GM18499 (cell line): Measurements from ENCODE around the gene CDH23.

Experiments used
- ATAC-seq: cut with Tn5 transposase; IDR thresholded peaks from one replicate; pipeline ENCODE4 v1.9.1; 2021; ENCODE audit warnings: moderate number of reproducible peaks; ENCODE audit not compliant: insufficient read depth, unreplicated experiment

The CDH23 gene

DNA sequence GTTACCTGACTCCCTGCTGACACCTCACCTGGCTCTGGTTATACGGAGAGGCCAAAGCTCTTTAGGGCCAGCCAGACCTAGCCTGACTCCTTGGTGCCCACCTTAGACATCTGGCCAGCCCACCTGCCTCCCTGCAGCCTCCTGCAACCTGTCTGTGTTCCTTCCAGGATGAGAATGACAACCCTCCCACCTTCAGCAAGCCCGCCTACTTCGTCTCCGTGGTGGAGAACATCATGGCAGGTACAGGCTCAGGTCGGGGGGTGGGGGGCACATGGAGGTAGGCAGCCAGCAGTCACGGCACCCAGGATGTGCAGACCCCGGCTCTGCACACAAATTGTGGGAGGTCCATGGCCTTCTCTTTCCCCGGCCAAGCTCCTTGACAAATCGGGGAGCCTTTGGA lies 290.8 kb downstream of the CDH23 start:
- ATAC-seq = no peak

DNA sequence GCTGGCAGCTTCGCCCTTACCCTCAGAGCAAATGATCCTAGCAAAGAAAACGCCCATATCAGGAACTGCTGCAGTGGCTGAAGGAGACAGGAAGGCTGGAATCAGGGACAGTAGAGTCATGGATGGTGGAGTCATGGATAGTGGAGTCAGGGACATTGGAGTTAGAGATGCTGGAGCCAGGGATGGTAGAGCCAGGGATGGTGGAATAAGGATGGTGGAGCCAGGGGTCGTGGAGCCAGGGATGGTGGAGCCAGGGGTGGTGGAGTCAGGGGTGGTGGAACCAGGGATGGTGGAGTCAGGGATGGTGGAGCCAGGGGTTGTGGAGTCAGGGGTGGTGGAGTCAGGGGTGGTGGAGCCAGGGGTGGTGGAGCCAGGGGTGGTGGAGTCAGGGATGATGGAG lies 291.5 kb downstream of the CDH23 start:
- ATAC-seq = no peak

DNA sequence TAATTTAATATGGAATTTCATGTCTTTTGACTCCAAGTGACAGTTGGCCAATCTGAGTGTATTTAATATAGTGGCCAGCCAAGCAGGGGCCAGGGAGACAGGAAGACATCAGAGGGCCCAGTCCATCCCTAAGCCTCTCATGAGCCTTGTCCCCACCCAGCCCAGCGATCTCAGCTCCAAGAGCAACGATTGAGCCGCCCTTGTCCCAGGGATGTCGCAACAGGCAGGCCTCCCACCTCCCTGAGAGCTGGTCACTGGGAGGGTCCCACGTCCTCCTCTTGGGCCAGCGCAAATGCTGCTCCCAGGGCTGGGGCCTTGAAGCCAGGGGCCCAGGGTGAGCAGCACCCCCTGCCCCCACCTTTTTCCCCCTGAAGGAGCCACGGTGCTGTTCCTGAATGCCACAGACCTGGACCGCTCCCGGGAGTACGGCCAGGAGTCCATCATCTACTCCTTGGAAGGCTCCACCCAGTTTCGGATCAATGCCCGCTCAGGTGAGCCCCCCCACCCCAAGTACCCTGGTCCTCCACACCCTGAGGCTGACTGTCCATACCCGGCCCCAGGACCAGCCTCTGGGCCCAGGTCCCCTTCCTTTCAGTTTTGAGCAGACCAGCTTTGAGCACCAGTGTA lies 293.5 kb downstream of the CDH23 start:
- no peak for ATAC-seq

DNA sequence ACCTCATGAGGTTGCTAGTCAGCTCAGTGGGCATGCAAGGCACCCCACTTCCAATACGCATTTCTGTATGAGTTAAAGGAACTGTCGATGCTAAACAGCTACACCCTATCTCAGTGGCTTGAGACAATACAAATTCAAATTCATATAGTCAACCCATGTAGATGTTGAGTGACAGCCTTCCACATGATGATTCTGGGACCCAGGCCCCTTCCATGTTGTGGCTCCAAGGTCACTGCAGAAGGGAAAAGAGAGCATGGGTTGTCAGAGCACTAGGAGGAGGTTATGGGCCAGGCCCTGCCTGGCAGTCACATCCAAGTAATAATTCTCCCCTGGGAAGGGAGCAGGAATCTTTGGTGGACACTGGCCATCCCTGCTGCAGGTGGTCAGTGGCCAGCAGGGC lies 294.7 kb downstream of the CDH23 start:
- no peak for ATAC-seq

DNA sequence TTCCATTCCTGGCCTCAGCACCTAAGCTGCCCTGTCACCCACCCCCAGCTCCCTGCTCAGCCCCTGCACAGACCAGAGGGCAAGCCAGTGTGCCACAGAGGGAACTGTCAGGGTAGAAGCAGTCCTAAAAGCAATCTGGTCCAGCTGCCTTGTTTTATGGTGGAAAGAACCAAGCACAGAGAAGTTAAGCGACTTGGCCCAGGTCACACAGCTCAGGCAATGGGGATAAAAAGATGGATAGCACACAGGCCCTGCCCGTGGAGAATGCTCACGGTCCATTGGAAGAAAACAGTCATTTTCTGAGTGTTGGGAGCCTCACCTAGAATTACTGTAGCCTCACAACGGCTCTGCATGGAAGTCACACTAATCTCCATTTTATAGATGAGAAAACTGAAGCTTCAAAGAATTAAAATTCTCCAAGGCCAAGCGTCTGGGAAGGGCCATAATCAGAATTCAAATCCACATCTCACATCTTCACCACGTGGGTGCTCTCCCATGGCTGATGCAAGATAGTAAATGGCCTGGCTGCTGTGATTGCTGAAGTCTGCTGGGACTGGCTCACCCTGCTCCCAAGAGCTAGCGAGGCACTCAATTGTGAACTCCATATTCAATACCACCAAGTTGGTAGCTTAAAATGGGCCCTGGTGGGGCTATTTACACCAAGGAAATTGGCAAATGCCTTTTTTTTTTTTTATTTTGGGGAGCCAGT lies 296.0 kb downstream of the CDH23 start:
- ATAC-seq = no peak

DNA sequence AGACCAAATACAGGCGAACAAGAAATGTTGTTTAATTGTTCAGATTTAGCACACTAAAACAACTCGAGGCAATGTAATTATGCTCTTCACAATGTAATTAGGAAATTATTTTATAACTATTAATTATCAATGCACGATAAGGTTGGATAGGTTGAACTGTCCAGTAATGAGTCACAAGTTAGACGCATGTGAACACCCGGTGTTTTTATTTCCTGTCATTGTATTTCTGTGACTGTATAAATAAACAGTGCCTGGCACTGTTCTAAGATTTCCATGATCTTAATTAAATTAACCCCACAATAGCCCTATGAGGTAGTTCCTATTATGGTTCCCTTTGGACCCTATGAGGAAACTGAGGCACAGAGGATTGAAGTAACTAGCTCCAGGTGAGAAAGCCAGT lies 296.7 kb downstream of the CDH23 start:
- ATAC-seq = no peak

DNA sequence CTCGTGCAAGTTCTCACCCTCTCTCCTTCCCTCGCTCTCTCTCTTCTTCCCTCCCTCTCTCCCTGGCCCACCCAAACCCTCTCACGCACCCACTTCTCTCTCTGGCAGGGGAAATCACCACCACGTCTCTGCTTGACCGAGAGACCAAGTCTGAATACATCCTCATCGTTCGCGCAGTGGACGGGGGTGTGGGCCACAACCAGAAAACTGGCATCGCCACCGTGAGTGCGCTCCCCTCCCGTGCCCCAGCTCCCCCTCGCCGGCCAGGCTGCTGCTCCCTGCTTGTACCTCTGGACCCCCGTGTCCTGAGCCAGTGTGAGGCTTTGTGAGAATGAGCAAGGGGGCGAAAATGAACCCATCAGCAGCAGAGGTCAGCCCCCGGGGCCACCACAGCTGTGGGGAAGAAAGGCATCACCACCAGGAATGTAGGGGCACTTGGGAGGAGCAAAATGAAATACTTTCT lies 297.4 kb downstream of the CDH23 start:
- ATAC-seq = no peak

DNA sequence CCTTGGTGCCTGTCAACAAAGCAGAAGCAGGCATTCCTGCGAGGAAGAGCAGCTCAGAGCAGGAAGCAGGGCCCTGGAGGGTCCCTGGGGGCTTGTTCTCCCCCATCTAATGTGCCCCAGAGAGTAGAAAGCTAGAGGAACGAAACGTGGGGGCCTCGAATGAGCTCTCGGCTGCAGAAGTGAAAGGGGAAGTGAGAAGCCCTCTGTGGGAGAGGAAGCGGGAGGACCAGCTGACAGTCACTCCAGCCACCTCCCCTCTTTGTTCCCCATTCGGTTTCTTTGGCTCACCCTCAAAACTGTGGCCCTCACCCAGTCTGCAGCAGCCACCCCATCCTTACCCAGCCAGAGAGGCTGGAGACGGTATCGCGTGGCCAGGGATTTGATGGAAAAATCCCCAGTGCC lies 297.8 kb downstream of the CDH23 start:
- peak; percentile 68 for ATAC-seq

DNA sequence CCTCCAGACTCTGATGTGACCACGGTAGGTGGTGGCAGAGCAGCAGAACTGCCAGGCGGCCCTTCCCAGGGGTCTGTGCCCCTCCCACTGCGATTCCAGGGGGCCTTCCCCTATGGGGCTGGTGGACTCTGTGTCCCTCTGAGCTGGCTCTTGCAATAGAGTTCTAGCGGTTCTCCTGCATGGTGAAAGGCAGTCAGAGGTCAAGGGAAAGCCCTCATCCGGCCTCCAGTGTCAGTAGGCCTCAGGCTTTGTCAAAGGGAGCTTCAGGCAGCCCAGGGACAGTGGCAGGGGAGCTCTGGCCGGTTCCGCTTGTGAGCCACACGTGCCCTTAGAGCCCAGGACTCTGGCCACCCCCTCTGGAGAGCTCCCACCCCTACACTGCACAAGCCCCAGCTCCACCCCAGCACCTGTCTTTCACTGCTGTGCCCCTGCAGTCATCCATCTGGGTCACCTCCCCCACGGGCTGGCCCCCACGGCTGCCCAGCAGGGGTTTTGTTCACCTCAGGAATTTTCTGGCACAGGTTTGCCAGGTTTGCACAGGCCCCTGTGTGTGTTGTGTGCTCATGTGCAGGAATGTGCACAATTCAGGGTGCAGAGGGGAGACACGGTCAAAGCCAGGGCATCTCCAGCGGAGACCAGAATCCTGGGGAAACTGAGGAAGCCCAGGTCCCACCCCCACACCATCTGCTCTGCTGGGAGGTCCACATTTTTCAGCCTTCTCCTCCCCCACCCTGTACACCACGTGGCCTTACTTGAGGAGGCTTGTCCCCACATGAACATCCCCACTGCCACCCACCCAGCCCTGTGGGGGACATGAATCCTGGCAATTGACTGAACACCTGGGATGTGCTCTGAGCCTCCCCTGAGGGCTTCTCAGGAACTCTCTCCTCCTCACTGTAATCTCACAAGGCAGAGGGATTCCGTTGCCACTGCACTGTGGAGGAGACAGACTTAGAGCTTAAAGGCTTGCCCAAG lies 299.1 kb downstream of the CDH23 start:
- ATAC-seq = no peak

DNA sequence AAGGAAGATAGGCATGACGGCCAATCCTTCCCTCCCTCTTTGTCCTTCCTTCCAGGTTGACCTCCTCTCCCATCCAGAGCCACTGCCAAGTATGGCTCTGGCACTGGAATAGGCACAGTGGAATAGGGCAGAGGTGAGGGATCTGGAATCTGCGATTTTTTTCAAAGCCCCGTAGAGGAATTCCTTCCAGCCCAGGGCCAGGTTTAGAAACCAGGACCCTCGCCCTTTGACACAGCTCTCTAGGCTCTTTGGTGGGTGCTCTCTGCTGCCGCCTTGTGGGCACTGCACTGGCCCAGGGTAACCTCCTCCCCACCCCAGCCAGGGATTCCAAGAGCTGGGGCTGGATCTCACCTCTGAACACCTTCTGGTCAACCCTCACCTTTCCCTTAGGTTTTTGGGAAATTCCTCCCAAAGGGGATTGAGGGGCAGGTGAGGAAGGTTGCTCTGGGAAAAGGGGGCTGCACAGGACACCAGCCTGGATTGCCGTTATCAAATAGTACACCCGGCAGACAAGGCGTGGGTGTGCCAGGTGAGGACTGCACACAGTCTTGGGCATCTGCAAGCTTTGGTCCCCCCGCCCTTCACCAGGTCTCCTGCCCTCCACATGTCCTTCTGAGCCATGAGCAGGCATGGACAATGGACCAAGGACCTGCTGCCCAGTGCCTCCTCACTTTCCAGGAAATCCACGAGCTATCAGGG lies 300.1 kb downstream of the CDH23 start:
- no peak for ATAC-seq

DNA sequence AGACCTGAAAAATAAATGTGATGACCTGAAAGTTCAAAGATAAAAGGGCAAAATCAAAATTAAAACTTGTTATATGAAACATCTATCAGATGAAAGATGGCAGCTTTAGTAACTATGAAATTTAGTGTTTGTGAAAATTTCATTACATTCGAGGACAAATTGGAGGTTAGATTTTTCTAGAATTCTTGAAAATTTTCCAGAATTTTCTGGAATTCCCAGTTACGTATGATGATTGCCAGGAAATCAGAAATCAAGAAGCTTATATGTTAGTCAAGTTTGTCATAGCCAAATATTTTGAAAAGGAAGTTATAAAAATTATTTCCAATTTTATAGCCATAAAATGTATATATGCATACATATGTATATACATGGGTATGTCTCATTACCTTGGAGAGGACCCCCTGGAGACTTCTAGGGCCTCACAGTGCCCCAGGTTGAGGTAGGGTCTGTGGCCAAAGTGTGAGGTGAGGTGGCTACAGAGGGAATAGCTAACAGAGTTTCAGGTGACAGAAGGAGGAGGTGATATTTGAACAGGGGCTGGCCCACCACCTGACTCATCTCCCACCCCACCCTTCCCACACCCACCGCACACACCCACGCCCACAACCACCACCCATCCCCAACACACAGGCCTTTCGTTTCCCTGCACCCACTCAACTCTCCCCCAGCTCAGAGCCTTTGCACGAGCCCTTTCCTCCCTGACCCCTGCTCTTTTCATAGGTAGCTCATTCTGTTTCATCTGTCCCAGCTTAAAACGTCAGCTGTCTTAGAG lies 301.4 kb downstream of the CDH23 start:
- ATAC-seq = no peak

DNA sequence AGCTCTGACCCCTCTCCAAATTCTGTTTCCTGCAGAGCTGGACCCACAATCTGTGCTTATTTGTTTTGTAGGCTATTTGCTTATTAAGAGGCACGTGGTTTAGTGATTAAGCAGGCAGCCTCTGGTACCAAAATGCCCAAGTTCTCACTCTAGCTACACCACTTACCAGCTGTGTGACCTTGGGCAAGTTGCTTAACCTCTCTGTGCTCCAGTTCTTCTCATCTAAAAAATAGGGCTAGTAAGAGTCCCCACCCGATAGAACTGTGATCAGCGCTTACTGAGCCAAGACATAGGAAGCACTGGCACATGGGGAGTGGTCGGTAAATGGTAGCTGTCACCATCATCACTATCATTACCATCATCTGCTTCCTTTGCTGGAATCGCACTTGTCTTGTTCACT lies 302.0 kb downstream of the CDH23 start:
- no peak for ATAC-seq

DNA sequence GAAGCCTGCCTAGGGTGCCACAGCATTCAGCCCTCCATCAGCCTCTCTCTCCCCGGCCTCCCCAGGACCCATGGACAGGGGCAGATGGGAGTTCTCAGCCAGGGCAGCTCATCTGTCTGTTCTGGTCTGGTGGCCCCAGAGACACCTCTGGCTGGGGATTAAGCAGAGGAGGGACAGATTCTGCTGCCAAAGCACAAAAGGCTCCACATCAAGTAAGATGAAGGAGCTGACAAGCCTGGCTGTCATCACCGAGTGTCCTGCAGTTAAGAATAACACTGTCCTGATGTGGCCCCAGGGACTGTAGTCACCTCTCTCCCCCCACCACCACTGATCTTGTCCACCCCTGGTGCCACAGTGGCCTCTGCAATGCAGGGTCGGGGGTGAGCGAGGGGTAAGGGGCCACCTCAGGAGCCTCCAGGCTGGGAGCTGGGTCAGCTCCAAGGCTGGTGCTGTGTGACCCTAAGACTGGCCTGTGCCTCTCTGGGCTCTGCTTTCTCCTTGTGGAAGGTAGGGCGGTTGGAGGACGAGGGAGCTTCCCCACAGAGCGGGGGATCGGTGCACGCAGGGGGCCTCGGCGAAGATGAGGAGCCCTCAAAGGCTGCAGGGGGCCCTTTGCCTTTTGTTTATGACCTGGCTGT lies 304.1 kb downstream of the CDH23 start:
- ATAC-seq = no peak

DNA sequence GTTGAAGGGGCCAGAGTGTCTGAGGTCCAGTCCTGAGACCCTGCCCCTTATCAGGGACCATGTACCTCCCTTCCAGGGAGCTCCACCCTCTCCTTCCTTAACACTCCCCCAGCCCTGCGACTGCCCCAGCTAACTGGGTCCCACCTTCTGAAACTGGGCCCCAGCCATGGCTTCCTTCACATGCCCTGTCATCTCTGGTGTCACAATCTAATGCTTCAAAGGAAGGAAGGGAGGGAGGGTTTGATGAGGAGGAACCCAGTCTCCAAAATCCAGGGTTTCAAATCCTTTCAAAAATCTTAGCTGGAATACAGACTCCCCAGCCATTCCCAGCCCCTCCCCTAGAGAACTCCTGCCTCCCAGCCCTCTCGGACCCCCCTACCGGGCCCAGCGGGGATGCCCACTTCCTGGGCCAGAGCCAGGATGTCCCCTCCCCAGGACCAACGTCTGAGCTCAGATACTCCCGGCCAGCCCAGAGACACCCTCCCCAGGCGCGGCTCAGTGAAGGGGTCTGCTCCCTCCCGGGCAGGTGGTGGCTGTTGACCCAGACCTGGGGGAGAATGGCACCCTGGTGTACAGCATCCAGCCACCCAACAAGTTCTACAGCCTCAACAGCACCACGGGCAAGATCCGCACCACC lies 304.9 kb downstream of the CDH23 start:
- no peak for ATAC-seq

DNA sequence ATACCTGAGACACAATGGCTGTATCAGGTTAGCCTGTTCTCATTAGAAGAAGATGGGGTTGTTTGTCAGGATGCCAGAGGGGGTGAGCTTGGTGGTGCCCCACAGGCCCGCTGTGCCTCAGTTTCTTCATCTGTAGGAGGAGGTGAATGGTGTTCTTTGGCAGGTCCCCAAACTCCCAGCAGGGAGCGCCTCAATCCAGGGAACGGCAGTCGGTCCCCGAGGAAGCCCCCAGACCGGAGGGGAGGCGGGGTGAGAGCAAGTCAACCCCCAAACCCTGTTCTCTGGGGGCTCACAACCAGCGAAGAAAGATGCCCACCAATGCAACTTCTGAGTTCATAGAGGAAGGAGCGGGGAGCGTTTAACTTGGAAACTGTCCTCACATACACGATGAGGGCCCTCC lies 306.9 kb downstream of the CDH23 start:
- ATAC-seq = no peak

DNA sequence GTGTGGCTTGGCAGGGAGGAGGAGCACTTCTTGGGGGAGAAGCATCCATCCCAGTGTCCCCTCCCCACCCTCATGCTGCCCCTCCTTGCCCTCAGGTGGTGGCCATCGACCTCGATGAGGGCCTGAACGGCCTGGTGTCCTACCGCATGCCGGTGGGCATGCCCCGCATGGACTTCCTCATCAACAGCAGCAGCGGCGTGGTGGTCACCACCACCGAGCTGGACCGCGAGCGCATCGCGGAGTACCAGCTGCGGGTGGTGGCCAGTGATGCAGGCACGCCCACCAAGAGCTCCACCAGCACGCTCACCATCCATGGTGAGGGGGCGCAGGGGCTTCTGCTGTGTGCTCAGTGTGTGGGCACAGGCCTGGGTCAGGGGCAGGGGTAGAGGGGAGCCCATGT lies 308.1 kb downstream of the CDH23 start:
- ATAC-seq = no peak

DNA sequence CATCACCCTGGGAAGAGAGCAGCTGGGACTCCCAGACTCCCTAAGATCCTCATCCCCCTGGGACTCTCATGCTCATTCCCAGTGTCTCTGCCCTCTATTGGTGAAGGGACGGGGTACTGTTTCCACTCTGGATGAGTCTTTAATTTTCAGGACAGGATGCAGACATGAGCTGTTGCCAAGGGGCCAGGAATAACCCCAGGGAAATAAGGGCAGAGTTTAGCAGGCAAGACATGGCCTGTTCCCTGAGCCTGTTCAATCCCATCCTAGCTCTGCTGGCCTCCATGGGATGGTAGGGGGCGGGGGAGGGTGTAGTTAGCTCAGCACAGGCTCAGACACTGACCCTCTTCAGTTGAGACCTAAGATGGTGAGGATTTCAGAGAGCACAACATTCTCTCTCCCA lies 308.9 kb downstream of the CDH23 start:
- no peak for ATAC-seq

DNA sequence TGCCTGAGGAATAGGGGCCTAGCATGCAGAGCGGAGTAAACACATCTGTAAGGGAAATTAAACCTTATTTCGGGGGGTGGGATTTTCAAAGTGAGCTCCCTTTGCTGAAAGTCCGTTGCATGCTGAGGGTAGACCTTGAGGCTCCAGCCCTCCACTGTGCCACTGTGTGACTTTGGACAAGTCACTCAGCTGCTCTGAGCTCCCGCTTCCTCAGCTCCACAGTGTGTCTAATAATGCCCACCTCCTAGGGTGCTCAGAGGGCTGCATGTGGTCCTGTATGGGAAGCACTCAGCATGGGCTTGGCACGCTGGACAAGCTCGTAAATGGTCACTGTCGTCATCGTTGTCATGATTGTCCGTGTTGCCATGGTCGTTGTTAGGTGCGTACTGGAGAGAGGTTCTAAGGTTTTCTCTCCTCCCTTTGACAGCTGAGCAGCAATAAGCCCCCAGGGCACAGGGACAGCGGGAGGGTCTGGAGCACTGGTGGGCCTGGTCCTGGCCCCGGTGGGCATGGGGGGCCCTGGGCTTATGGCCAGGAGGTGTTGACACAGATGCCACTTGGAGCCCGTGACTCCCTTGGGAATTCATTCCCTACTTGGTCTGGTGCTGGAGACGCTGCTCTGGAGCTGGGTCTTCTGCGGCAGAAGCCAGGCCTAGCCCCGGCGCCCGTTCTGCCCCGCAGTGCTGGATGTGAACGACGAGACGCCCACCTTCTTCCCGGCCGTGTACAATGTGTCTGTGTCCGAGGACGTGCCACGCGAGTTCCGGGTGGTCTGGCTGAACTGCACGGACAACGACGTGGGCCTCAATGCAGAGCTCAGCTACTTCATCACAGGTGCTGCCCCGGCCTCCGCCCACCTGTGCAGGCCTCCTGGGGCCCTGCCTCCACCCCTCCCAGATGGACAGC lies 309.7 kb downstream of the CDH23 start:
- no peak for ATAC-seq
